Colonic mucosa (tissue), 4 donors: ENCODE data around the gene UGT2A2. TPM values are rescaled to one million over a fixed set of nuclear protein-coding genes. Genes with fewer than 3 reads are reported as not detected.

Experiments
- DNase-seq: peaks from one replicate; pipeline ENCODE4 v3.0.0-alpha.2; 2020
- H3K27ac ChIP-seq: fragments of 200-600 bp; one replicate; pipeline ENCODE4 v1.8.0; 2021
- H3K27me3 ChIP-seq: fragments of 200-600 bp; one replicate; pipeline ENCODE4 v1.8.0; 2021
- H3K36me3 ChIP-seq: fragments of 200-600 bp; one replicate; pipeline ENCODE4 v1.8.0; 2021
- H3K4me1 ChIP-seq: fragments of 200-600 bp; one replicate; pipeline ENCODE4 v1.8.0; 2021; ENCODE audit warnings: mild to moderate bottlenecking
- H3K4me3 ChIP-seq: fragments of 200-600 bp; one replicate; pipeline ENCODE4 v1.8.0; 2021
- H3K9ac ChIP-seq, 2 donors: one replicate each; pipeline ENCODE4 v1.7.0; 2013; ENCODE audit warnings: control low read depth in 2 of 2, low read depth in 2 of 2, low read length in 2 of 2
- H3K9me3 ChIP-seq: fragments of 200-600 bp; one replicate; pipeline ENCODE4 v1.8.0; 2021
- intact Hi-C: fragments of 100-400 bp; cut with DNase I; formaldehyde crosslinking; loops from one replicate; pipeline ENCODE4 v1.14.1; 2022
- total RNA-seq, 2 donors: library from RNA; stranded (reverse); fragmentation: NEBNext Ultra II Directional in 1 of 2; extraction: Animal tissue kit (Norgen Biotek cat#: 25700) in 1 of 2; gene quantifications; one replicate each; pipeline ENCODE4 v1.2.1, GENCODE V29; 2021
- TF ChIP-seq, protein P1 (sequence below): fragments of 200-600 bp; IDR thresholded peaks from one replicate; pipeline ENCODE4 v1.8.0; 2022; ENCODE audit warnings: antibody characterized with exemption, mild to moderate bottlenecking
- donor health status: healthy.
- donor health status: DM: no; HTN: no; CAD: no.
- donor health status: DM: no; HTN: no; CAD: no.

The UGT2A2 gene
- total RNA-seq, 2 donors from 2014 or later = not detected

DNA sequence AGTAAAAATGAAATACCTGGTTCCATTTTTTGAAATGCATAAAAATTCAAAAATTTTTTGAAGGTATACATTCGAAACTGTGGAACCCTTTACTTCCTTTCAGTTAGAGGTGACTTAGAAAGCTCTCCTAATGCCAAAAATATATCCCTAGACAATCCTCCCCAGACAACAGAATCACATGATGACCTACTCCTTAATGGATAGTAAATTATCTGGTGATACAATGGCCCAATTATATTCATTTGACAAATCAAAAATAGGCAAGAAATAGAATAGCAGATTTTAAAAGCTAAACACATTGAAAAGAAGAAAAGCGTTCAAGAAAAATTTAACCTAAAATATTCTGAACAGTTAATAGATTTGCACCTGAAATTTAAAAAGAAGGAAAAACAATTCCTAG is 3.5 kb upstream of the UGT2A2 start:
- H3K4me1 ChIP-seq = no peaks in the 10 kb centered on the region
- H3K4me3 ChIP-seq = no peak overlapping the region
- no peaks in the 10 kb centered on the region for H3K27me3 ChIP-seq
- H3K9ac ChIP-seq = no peak overlapping the region
- intact Hi-C loops = no loop called here
- DNase-seq = no peak
- TF ChIP-seq, protein P1, sequence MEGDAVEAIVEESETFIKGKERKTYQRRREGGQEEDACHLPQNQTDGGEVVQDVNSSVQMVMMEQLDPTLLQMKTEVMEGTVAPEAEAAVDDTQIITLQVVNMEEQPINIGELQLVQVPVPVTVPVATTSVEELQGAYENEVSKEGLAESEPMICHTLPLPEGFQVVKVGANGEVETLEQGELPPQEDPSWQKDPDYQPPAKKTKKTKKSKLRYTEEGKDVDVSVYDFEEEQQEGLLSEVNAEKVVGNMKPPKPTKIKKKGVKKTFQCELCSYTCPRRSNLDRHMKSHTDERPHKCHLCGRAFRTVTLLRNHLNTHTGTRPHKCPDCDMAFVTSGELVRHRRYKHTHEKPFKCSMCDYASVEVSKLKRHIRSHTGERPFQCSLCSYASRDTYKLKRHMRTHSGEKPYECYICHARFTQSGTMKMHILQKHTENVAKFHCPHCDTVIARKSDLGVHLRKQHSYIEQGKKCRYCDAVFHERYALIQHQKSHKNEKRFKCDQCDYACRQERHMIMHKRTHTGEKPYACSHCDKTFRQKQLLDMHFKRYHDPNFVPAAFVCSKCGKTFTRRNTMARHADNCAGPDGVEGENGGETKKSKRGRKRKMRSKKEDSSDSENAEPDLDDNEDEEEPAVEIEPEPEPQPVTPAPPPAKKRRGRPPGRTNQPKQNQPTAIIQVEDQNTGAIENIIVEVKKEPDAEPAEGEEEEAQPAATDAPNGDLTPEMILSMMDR = no peak
- no peak overlapping the region for H3K27ac ChIP-seq
- no peaks in the 10 kb centered on the region for H3K9me3 ChIP-seq
- no peaks in the 10 kb centered on the region for H3K36me3 ChIP-seq

DNA sequence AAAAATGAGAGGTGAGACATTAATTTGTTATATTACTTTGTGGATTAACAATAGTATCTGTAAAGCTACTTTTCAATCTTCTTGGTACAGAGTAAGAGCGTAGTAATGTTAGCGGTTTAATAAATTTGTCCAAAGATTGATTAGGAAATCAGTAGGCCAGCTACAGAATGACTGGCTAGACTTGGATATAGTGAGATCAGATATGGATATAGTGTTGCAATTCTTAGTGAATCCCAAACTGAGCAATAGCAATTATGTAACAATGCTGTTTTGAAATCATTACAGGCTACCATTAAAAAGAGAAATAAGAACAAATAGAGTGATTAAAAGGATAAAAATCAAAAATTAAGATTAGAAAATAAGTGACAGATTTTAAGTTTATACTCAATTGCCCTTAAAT is 847 bp upstream of the UGT2A2 start:
- H3K27me3 ChIP-seq = no peaks in the 10 kb centered on the region
- no peak overlapping the region for H3K27ac ChIP-seq
- H3K9me3 ChIP-seq = no peaks in the 10 kb centered on the region
- no peak overlapping the region for H3K9ac ChIP-seq
- no peaks in the 10 kb centered on the region for H3K36me3 ChIP-seq
- intact Hi-C loops = no loop called here
- no peak for DNase-seq
- H3K4me1 ChIP-seq = no peaks in the 10 kb centered on the region
- TF ChIP-seq, protein P1 = no peak
- H3K4me3 ChIP-seq = no peak overlapping the region

DNA sequence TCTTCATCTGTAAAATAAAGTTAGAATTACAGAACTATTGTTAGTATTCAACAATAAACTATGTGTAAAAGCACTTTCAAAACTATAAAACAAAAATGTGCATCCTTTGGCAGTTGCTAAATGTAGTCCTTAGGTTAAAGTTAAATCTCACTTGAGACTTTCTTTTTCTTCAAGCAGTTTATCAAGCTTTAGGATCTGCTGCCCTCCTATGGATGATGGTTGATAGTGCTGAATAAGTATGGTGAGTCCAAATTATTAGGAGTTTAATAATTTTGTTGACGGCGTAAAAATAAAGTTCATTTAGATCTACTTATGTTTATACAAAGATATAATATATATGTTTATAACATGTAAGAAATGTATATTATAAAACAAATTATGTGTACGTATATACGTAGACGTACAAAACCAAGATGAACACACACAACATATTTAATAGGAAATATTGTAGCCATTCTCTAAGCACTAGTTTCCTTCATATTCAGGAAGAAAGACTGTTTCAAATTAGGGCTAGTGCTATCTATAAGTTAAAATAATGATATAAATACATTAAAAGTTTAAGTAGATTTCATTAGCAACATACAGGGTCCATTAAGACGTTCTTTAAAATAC is 22.3 kb downstream of the UGT2A2 start:
- no peak for DNase-seq

DNA sequence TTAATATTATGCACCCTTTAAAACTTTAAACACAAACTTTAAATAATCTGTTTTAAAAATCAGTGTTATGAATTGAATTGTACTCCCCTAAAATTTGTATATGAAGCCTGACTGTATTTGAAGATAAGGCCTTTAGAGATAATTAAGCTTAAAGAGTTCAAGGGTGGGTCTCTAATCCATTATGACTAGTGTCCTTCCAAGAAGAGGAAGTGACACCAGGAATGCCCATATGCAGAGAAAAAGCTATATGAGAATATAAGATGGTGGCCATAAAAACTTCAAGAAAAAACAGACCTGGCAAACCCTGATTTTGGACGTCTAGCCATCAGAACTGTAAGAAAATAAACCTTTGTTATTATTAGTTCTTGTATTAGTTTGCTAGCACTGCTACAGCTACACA is 29.0 kb downstream of the UGT2A2 start:
- TF ChIP-seq, protein P1 = no peak
- intact Hi-C loops = no loop called here
- Histone ChIP-seq H3K4me3 (no peak overlapping the region), H3K9me3 (no peaks in the 10 kb centered on the region), H3K9ac (no peak overlapping the region), H3K4me1 (no peaks in the 10 kb centered on the region), H3K36me3 (no peaks in the 10 kb centered on the region), H3K27ac (no peak overlapping the region), H3K27me3 (no peaks in the 10 kb centered on the region)
- no peak for DNase-seq

More for the DNA sequence above, 22.3 kb downstream of the UGT2A2 start:
- intact Hi-C loops = loop anchor here (5.0 kb wide), 1 partner anchor 300 kb away; no protein-coding TSS in a partner anchor
- no peaks in the 10 kb centered on the region for H3K36me3 ChIP-seq
- no peak overlapping the region for H3K4me3 ChIP-seq
- TF ChIP-seq, protein P1 = no peak
- no peaks in the 10 kb centered on the region for H3K4me1 ChIP-seq
- no peaks in the 10 kb centered on the region for H3K27me3 ChIP-seq
- no peaks in the 10 kb centered on the region for H3K9me3 ChIP-seq
- H3K9ac ChIP-seq = no peak overlapping the region
- H3K27ac ChIP-seq = no peak overlapping the region

DNA sequence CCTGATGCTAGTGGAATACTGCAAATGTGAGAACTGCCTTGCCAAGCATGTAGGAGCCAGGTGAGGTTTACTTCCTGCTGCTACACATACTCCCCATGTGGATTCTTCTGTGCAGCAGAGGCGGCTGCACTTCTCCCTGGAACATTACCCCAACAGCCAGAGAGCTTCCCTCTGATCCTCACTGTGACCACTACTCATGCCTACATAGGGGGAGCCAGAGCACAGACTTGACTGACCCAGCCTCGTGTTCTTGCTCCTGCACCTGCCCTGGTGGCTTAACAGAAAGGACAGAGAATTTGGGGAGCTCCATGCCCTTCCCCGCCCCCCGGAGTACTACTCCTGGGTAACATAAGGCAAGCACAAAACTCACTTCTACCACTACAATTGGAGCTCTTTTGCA is 38.4 kb downstream of the UGT2A2 start:
- H3K27me3 ChIP-seq = no peaks in the 10 kb centered on the region
- DNase-seq = no peak
- TF ChIP-seq, protein P1 = no peak
- H3K9me3 ChIP-seq = no peaks in the 10 kb centered on the region
- no peaks in the 10 kb centered on the region for H3K4me1 ChIP-seq
- no peak overlapping the region for H3K27ac ChIP-seq
- H3K36me3 ChIP-seq = no peaks in the 10 kb centered on the region
- no peak overlapping the region for H3K4me3 ChIP-seq
- H3K9ac ChIP-seq = no peak overlapping the region
- intact Hi-C loops = no loop called here
